Keratinocyte (primary cell): ENCODE results near the gene ROBO2. TPM values are rescaled to one million over a fixed set of nuclear protein-coding genes. Genes with fewer than 3 reads are reported as not detected.

ENCODE experiments used
- DNase-seq: peaks from one replicate; pipeline ENCODE4 v3.0.0-alpha.2; 2011; ENCODE audit warnings: low read depth, missing footprints, low spot score
- FAIRE-seq: peaks from 2 replicates; lab custom pipeline; 2011; peaks lifted over from hg19 to GRCh38; lab: Jason Lieb, UNC
- H2AFZ ChIP-seq: 2 replicates; pipeline ENCODE4 v1.6.0; 2012; ENCODE audit warnings: low read length, control low read depth, inconsistent platforms; ENCODE audit not compliant: control insufficient read depth
- H3K27ac ChIP-seq: 2 replicates; pipeline ENCODE4 v1.5.1; 2011; ENCODE audit warnings: low read length; ENCODE audit not compliant: control insufficient read depth, insufficient read depth
- H3K27me3 ChIP-seq: 3 replicates; pipeline ENCODE4 v1.6.0; 2011; ENCODE audit warnings: low read length; ENCODE audit not compliant: control insufficient read depth, insufficient read depth; ENCODE audit errors: extremely low read depth
- H3K36me3 ChIP-seq, 2 experiments: 2 replicates in 1 of 2; 3 replicates in 1 of 2; pipeline ENCODE4 v1.5.1; 2011; ENCODE audit warnings: low read length in 2 of 2, mild to moderate bottlenecking in 1 of 2; ENCODE audit not compliant: control insufficient read depth in 2 of 2, insufficient read depth in 2 of 2; ENCODE audit errors: extremely low read depth in 1 of 2
- H3K4me1 ChIP-seq: 3 replicates; pipeline ENCODE4 v1.5.1; 2011; ENCODE audit warnings: low read length; ENCODE audit not compliant: control insufficient read depth, insufficient read depth; ENCODE audit errors: extremely low read depth
- H3K4me2 ChIP-seq: 3 replicates; pipeline ENCODE4 v1.6.0; 2011; ENCODE audit warnings: low read depth, low read length; ENCODE audit not compliant: control insufficient read depth, insufficient read depth; ENCODE audit errors: extremely low read depth
- H3K4me3 ChIP-seq, 3 experiments: fragments of 200-600 bp in 1 of 3; sonication (generic) in 1 of 3; 2 replicates in 2 of 3; 3 replicates in 1 of 3; pipeline ENCODE4 v1.5.1; 2011 to 2016; ENCODE audit warnings: low read length in 3 of 3, mild to moderate bottlenecking in 3 of 3, control low read depth in 2 of 3, inconsistent platforms in 1 of 3, low read depth in 1 of 3, mixed read lengths in 1 of 3, mixed run types in 1 of 3, moderate library complexity in 1 of 3; ENCODE audit not compliant: control insufficient read depth in 2 of 3, insufficient read depth in 2 of 3; ENCODE audit errors: extremely low read depth in 1 of 3
- H3K79me2 ChIP-seq: 2 replicates; pipeline ENCODE4 v1.6.0; 2012; ENCODE audit warnings: low read length; ENCODE audit not compliant: control insufficient read depth, insufficient read depth
- H3K9ac ChIP-seq: 3 replicates; pipeline ENCODE4 v1.6.0; 2011; ENCODE audit warnings: low read length; ENCODE audit not compliant: control insufficient read depth, insufficient read depth; ENCODE audit errors: extremely low read depth
- H3K9me1 ChIP-seq: 3 replicates; pipeline ENCODE4 v1.6.0; 2011; ENCODE audit warnings: low read length; ENCODE audit not compliant: control insufficient read depth, insufficient read depth; ENCODE audit errors: extremely low read depth
- H3K9me3 ChIP-seq: 2 replicates; pipeline ENCODE4 v1.5.1; 2012; ENCODE audit warnings: low read depth, low read length; ENCODE audit not compliant: control insufficient read depth
- H4K20me1 ChIP-seq: 3 replicates; pipeline ENCODE4 v1.6.0; 2011; ENCODE audit warnings: low read length; ENCODE audit not compliant: control insufficient read depth, insufficient read depth; ENCODE audit errors: extremely low read depth
- EZH2 ChIP-seq: IDR thresholded peaks from one replicate; pipeline ENCODE4 v1.6.1; 2012; ENCODE audit warnings: inconsistent platforms, mild to moderate bottlenecking, low read length, moderate library complexity
- dilution Hi-C: fragments of 300-500 bp; cut with MboI; formaldehyde crosslinking; loops from one replicate; pipeline ENCODE4 v1.7.0; 2020; ENCODE audit warnings: low sequenced_read_pairs; ENCODE audit not compliant: extremely low pct_ligation_motif_present
- polyA plus RNA-seq, 5 experiments: library from polyadenylated mRNA; depleted of rRNA in 3 of 5; stranded (reverse) in 3 of 5; stranded (forward) in 1 of 5; unstranded in 1 of 5; fragments of >200 nt; gene quantifications; 1 replicate in 1 of 5; 2 replicates in 3 of 5; 3 replicates in 1 of 5; pipeline versions ENCODE4 v1.2.1 to v1.2.3, GENCODE V29; 2011 to 2012; ENCODE audit warnings: missing spikeins in 2 of 5, low read depth in 1 of 5, low replicate concordance in 1 of 5
- TF ChIP-seq, protein P1 (sequence below), 3 experiments: IDR thresholded peaks in 1 of 3; conservative IDR thresholded peaks in 1 of 3; optimal IDR thresholded peaks in 1 of 3; 2 replicates in 2 of 3; 3 replicates in 1 of 3; pipeline versions ENCODE3 to v1.5.1; 2011; ENCODE audit warnings: low read length in 3 of 3, mild to moderate bottlenecking in 3 of 3, moderate library complexity in 2 of 3, control low read depth in 1 of 3, inconsistent platforms in 1 of 3; ENCODE audit not compliant: insufficient read depth in 2 of 3; ENCODE audit errors: extremely low read depth in 1 of 3

Gene ROBO2
- polyA plus RNA-seq, 1 donor (not counting 4 experiments of a cell fraction or from before 2014, with no cell fraction given), result 0.30 TPM

GRCh38 chr3:77259694-77260093 is 219.8 kb downstream of the ROBO2 start:
- Histone ChIP-seq H3K4me1 (no peaks in the 10 kb centered on the region), H3K9ac (no peak overlapping the region), H3K36me3 (no peaks in the 10 kb centered on the region), H3K27ac (no peak overlapping the region), H2AFZ (no peak overlapping the region), H3K9me1 (no peaks in the 10 kb centered on the region), H3K27me3 (no peaks in the 10 kb centered on the region), H4K20me1 (no peaks in the 10 kb centered on the region), H3K4me2 (no peak overlapping the region), H3K9me3 (no peaks in the 10 kb centered on the region), H3K4me3 (no peak overlapping the region), H3K79me2 (no peaks in the 10 kb centered on the region)
- FAIRE-seq (no peak), DNase-seq (no peak)
- dilution Hi-C loops, result no loop called here
- no peak for TF ChIP-seq EZH2
- TF ChIP-seq, protein P1, sequence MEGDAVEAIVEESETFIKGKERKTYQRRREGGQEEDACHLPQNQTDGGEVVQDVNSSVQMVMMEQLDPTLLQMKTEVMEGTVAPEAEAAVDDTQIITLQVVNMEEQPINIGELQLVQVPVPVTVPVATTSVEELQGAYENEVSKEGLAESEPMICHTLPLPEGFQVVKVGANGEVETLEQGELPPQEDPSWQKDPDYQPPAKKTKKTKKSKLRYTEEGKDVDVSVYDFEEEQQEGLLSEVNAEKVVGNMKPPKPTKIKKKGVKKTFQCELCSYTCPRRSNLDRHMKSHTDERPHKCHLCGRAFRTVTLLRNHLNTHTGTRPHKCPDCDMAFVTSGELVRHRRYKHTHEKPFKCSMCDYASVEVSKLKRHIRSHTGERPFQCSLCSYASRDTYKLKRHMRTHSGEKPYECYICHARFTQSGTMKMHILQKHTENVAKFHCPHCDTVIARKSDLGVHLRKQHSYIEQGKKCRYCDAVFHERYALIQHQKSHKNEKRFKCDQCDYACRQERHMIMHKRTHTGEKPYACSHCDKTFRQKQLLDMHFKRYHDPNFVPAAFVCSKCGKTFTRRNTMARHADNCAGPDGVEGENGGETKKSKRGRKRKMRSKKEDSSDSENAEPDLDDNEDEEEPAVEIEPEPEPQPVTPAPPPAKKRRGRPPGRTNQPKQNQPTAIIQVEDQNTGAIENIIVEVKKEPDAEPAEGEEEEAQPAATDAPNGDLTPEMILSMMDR (optimal IDR thresholded peaks at IDR 0.05 in 1 of 3, IDR thresholded peaks at IDR 0.05 in 1 of 3, conservative IDR thresholded peaks at IDR 0.05 in 1 of 3; ENCODE audit: extremely low read depth in 1 of 3, insufficient read depth in 2 of 3, low read length in 3 of 3), result no peak

DNA sequence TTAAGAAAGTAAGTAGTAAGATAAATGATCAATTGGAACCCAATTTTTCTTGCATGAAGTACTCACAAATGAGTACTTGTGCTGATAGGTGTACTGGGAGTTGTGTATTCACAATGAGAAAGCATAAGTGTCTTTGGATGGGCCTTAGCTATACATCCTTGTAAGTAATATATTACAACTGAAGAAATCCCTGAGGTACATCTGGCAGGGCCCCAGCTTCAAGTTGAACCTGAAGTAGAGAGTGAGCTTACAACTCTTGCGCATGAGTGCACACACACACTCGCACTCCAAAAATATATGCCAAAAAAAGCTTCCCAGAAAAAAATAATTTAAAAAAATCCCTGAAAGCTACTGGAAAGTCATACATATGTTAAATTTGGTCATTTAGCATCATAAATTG is 222.5 kb downstream of the ROBO2 start:
- H3K36me3 ChIP-seq, result no peaks in the 10 kb centered on the region
- H4K20me1 ChIP-seq, result no peaks in the 10 kb centered on the region
- H3K27me3 ChIP-seq, result no peaks in the 10 kb centered on the region
- H3K4me2 ChIP-seq, result no peak overlapping the region
- dilution Hi-C loops, result no loop called here
- H3K27ac ChIP-seq, result no peak overlapping the region
- no peaks in the 10 kb centered on the region for H3K79me2 ChIP-seq
- H3K4me1 ChIP-seq, result no peaks in the 10 kb centered on the region
- no peaks in the 10 kb centered on the region for H3K9me1 ChIP-seq
- no peak for FAIRE-seq
- no peaks in the 10 kb centered on the region for H3K9me3 ChIP-seq
- TF ChIP-seq, protein P1 (optimal IDR thresholded peaks at IDR 0.05 in 1 of 3, IDR thresholded peaks at IDR 0.05 in 1 of 3, conservative IDR thresholded peaks at IDR 0.05 in 1 of 3; ENCODE audit: extremely low read depth in 1 of 3, insufficient read depth in 2 of 3, low read length in 3 of 3), result no peak
- TF ChIP-seq EZH2, result no peak
- no peak for DNase-seq
- H2AFZ ChIP-seq, result no peak overlapping the region
- H3K9ac ChIP-seq, result no peak overlapping the region
- H3K4me3 ChIP-seq, result no peak overlapping the region
